ENCODE results near the gene KLF9.

Gene KLF9

GRCh38 chr9:70382046-70382708, 32.3 kb downstream of the KLF9 start:
- in situ Hi-C loops (cut with HindIII; ENCODE audit: low sequenced_read_pairs) = no loop called here

GRCh38 chr9:70374962-70375618, 39.4 kb downstream of the KLF9 start:
- in situ Hi-C loops (cut with HindIII; ENCODE audit: low sequenced_read_pairs) = no loop called here

GRCh38 chr9:70367305-70367930, 47.0 kb downstream of the KLF9 start:
- in situ Hi-C loops (cut with HindIII; ENCODE audit: low sequenced_read_pairs) = no loop called here

GRCh38 chr9:70363760-70364159, 50.7 kb downstream of the KLF9 start:
- in situ Hi-C loops (cut with HindIII; ENCODE audit: low sequenced_read_pairs) = no loop called here

GRCh38 chr9:70362952-70363351, 51.5 kb downstream of the KLF9 start:
- in situ Hi-C loops (cut with HindIII; ENCODE audit: low sequenced_read_pairs) = no loop called here

GRCh38 chr9:70355801-70356200, 58.7 kb downstream of the KLF9 start:
- in situ Hi-C loops (cut with HindIII; ENCODE audit: low sequenced_read_pairs) = no loop called here

GRCh38 chr9:70352802-70353201, 61.7 kb downstream of the KLF9 start:
- in situ Hi-C loops (cut with HindIII; ENCODE audit: low sequenced_read_pairs) = no loop called here

GRCh38 chr9:70352356-70352755, 62.1 kb downstream of the KLF9 start:
- in situ Hi-C loops (cut with HindIII; ENCODE audit: low sequenced_read_pairs) = no loop called here

GRCh38 chr9:70347046-70347445, 67.4 kb downstream of the KLF9 start:
- in situ Hi-C loops (cut with HindIII; ENCODE audit: low sequenced_read_pairs) = loop anchor here (10.0 kb wide), 2 partner anchors 128 to 248 kb away; no protein-coding TSS in a partner anchor

- in situ Hi-C loops (cut with HindIII; ENCODE audit: low sequenced_read_pairs) = loop anchor here (10.0 kb wide), 2 partner anchors 134 to 254 kb away; no protein-coding TSS in a partner anchor
These were observed 73.9 kb downstream of the KLF9 start for GRCh38 chr9:70340572-70340971.
